Calu3 (cell line): ENCODE measurements around the gene EFTUD2. TPM values are rescaled to one million over a fixed set of nuclear protein-coding genes. Genes with fewer than 3 reads are reported as not detected.
"Not testable (repeated sequence)": the region's sequence is repeated elsewhere in the genome, so short reads cannot be mapped to it uniquely, and the experiment has no call there.

Experiments
- Bru-seq: library from RNA; stranded (reverse); fragments of 400-500 nt; gene quantifications from one replicate; lab custom pipeline; 2021; lab: Mats Ljungman, UMichigan
- BruChase-seq, 2 experiments: library from RNA; stranded (reverse); fragments of 400-500 nt; gene quantifications; one replicate each; lab custom pipeline; 2021; lab: Mats Ljungman, UMichigan
- BruUV-seq: library from RNA; stranded (reverse); fragments of 400-500 nt; replicated peaks from 2 replicates; lab custom pipeline; 2021; lab: Mats Ljungman, UMichigan
- CTCF ChIA-PET: fragments of 300-600 bp; sonication (Branson Sonifier 250); formaldehyde crosslinking; loops from one replicate; lab custom pipeline; 2022; ENCODE audit warnings: antibody characterized with exemption; lab: Charles Lee
- DNase-seq: peaks from one replicate; pipeline ENCODE4 v3.0.0; 2022
- H3K27ac Mint-ChIP-seq: one replicate; pipeline ENCODE4 v1.8.0; 2022; ENCODE audit warnings: mixed read lengths; ENCODE audit not compliant: unreplicated experiment
- H3K27me3 Mint-ChIP-seq: one replicate; pipeline ENCODE4 v1.8.0; 2022; ENCODE audit warnings: mixed read lengths; ENCODE audit not compliant: unreplicated experiment
- H3K36me3 Mint-ChIP-seq: one replicate; pipeline ENCODE4 v1.8.0; 2022; ENCODE audit warnings: mild to moderate bottlenecking, moderate library complexity, mixed read lengths; ENCODE audit not compliant: insufficient read depth, unreplicated experiment
- H3K4me1 Mint-ChIP-seq: one replicate; pipeline ENCODE4 v1.8.0; 2022; ENCODE audit warnings: mild to moderate bottlenecking, low read depth, mixed read lengths; ENCODE audit not compliant: unreplicated experiment
- H3K4me3 Mint-ChIP-seq: one replicate; pipeline ENCODE4 v1.8.0; 2022; ENCODE audit warnings: mild to moderate bottlenecking, low read depth, moderate library complexity, mixed read lengths; ENCODE audit not compliant: unreplicated experiment
- H3K9me3 Mint-ChIP-seq: one replicate; pipeline ENCODE4 v1.8.0; 2022; ENCODE audit warnings: low read depth, mixed read lengths; ENCODE audit not compliant: unreplicated experiment
- intact Hi-C: fragments of 100-400 bp; cut with micrococcal nuclease; formaldehyde crosslinking; loops from one replicate; pipeline ENCODE4 v1.10.0; 2022; ENCODE audit not compliant: unreplicated experiment
- long read RNA-seq: library from polyadenylated mRNA; stranded (forward); transcript quantifications from one replicate; pipeline ENCODE4 v2.0.0, GENCODE V29; 2022
- total RNA-seq: library from RNA; stranded (reverse); gene quantifications from 2 replicates; pipeline ENCODE4 v1.2.3, GENCODE V29; 2022
- TF ChIP-seq, protein P1 (sequence below): fragments of 200-600 bp; IDR thresholded peaks from one replicate; pipeline ENCODE4 v1.8.0; 2022; ENCODE audit warnings: antibody characterized with exemption; ENCODE audit not compliant: unreplicated experiment

The EFTUD2 gene
- total RNA-seq (197 and 202 TPM in 2 replicates), Bru-seq, nascent RNA (percentile 89 among the genes with signal in this experiment), BruChase-seq, experiment 1, labeled RNA remaining after a 6-hour chase (percentile 91 among the genes with signal in this experiment), BruChase-seq, experiment 2, labeled RNA remaining after a 2-hour chase (percentile 88 among the genes with signal in this experiment)
- long read RNA-seq, full-length matches to known transcripts: 130 of 183 reads
- long read RNA-seq, partial matches to known transcripts: 35 of 183 reads
- long read RNA-seq, other reads (novel, unspliced or antisense): 18 of 183 reads

DNA sequence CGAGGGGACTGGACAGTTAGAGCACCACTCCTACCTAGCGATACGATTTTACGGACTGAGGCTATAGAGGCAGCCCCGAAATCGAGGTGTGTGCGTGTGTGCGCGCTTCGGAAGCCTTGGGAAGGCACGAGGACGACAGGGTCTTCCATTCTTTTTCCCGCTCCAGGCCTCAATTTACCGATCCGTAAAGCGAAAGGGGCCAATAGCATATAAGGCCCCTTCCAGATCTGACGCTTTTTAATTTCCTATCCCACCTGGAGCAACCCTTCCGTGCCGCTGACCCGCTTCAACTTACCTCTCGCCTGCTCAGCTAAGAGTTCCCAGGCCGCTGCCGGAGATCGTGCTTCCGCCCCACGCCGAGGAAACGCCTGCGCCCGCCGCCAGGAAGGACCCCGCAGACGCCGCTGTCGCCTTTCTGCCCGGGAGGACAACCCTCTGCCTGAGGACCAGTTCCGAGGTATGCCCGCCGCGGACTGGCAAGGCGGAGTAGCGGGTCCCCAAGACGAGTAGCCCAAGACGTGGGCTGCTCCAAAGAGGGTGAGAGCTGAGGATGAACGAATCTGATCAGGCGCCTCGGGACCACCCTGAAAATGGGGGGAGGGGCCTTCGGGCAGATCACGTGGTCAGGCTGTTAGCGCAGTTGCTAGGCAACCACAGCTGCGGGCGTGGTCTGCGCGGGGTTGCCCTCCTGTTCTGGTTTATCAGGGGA, at the start of gene EFTUD2:
EFTUD2 (minus strand) TSS at position 372 of the 709 bp plus-strand sequence. CDS start 4,924 bp downstream, outside the sequence.
- H3K4me3 Mint-ChIP-seq: peak within 1 kb of the TSS; percentile 84
- TF ChIP-seq, protein P1, sequence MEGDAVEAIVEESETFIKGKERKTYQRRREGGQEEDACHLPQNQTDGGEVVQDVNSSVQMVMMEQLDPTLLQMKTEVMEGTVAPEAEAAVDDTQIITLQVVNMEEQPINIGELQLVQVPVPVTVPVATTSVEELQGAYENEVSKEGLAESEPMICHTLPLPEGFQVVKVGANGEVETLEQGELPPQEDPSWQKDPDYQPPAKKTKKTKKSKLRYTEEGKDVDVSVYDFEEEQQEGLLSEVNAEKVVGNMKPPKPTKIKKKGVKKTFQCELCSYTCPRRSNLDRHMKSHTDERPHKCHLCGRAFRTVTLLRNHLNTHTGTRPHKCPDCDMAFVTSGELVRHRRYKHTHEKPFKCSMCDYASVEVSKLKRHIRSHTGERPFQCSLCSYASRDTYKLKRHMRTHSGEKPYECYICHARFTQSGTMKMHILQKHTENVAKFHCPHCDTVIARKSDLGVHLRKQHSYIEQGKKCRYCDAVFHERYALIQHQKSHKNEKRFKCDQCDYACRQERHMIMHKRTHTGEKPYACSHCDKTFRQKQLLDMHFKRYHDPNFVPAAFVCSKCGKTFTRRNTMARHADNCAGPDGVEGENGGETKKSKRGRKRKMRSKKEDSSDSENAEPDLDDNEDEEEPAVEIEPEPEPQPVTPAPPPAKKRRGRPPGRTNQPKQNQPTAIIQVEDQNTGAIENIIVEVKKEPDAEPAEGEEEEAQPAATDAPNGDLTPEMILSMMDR: no peak
- no peaks in the 10 kb centered on the region for H3K27me3 Mint-ChIP-seq
- DNase-seq: peak; percentile 97
- H3K9me3 Mint-ChIP-seq: no peaks in the 10 kb centered on the region
- CTCF ChIA-PET: interaction anchor here (0.6 to 2.7 kb wide), 8 partner anchors 11 to 305 kb away, joined by 3 to 17 read pairs (median 4); partner anchors contain the start of gene ACBD4
- BruUV-seq: TSS peak; percentile 32
- H3K4me1 Mint-ChIP-seq: peaks cover 19% of the 10 kb centered on the region
- peaks cover 30% of the 10 kb centered on the region for H3K36me3 Mint-ChIP-seq
- H3K27ac Mint-ChIP-seq: peak within 1 kb of the TSS; percentile 99
- intact Hi-C loops: no loop called here

DNA sequence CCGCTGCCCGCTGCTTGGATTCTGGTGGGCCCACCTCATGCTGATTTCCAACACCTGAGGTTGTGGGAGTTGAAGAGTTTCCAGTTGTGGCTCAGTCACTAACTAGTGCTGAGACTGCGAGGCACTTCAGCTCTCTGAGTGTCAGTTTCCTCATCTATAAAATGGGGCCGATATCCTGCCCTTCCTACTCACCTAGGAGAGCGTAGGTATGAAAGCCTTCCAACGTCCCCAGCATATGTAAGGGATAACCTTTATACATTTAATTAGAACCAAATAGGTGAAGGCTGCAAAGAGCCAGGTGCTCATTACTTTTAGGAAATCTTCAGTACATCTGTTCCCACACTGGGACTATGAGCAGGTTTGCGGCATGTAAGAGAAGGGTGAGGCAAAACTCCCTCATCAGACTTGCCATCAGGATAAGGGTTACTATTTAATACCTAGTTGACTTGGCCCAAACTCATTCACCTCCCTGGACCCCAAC, 49.1 kb upstream of the EFTUD2 start:
- CTCF ChIA-PET: no interaction called here
- H3K27me3 Mint-ChIP-seq: peaks cover 12% of the 10 kb centered on the region
- H3K9me3 Mint-ChIP-seq: no peaks in the 10 kb centered on the region
- H3K36me3 Mint-ChIP-seq: peaks cover 44% of the 10 kb centered on the region
- TF ChIP-seq, protein P1: no peak
- no peak for DNase-seq
- intact Hi-C loops: no loop called here
- no peak overlapping the region for H3K27ac Mint-ChIP-seq
- peaks cover 7% of the 10 kb centered on the region for H3K4me1 Mint-ChIP-seq
- peak overlapping the region; percentile 86 for H3K4me3 Mint-ChIP-seq
- BruUV-seq: no TSS peak

DNA sequence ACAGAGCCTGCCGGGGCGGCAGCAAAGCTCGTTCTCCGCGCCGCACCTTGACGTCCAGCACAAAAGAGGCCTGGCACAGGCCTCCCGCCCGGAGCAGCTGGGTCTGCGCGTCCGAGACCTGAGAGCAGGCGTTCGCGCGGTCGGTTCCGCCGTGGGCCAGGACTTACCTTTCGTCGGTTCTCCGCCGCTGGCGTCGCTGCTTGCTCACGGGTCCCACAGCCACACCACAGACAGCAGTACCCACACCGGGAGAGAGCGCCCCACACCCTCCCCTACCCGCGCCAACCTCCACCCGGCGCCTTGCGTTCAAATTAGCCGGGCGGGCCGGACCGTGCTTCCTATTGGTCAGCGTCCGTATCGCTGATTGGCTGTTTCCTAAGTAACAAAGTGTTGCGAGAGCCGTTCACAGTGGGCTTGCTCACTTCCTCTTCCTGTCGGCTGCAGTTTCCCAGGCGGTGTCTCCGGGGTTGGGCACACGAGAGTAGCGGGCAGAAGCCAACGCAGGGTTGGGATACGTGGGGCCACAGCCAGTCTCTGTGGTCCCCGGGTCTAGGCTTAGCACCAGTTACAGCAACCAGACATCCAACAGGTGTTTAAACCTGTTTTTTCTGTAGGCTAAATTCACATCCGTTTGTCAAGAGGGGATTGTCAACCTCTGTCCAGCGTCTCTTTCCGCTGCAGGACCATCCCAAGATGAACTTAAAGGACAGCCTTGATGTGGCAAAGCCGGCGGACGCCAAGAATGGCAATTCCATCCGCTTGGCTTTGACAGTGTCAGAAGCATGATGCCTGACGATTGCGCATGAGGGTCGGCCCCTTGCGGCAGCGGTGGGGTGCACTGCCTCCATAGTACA, 48.4 kb upstream of the EFTUD2 start, which contains the start of gene KIF18B:
KIF18B (minus strand) TSS at position 313 of the 854 bp plus-strand sequence. CDS start 11,429 bp downstream, outside the sequence.
- H3K36me3 Mint-ChIP-seq: peaks cover 50% of the 10 kb centered on the region
- H3K27ac Mint-ChIP-seq: peak within 1 kb of the TSS; percentile 89
- BruUV-seq: TSS peak; percentile 100
- H3K4me3 Mint-ChIP-seq: peak within 1 kb of the TSS; percentile 86
- CTCF ChIA-PET: interaction anchor here (0.5 to 1.0 kb wide), 3 partner anchors 20 to 186 kb away, joined by 3 read pairs; partner anchors contain the start of gene C1QL1
- peaks cover 5% of the 10 kb centered on the region for H3K27me3 Mint-ChIP-seq
- no peaks in the 10 kb centered on the region for H3K9me3 Mint-ChIP-seq
- DNase-seq: peak; percentile 97
- H3K4me1 Mint-ChIP-seq: peaks cover 14% of the 10 kb centered on the region
- TF ChIP-seq, protein P1: no peak
- intact Hi-C loops: no loop called here

DNA sequence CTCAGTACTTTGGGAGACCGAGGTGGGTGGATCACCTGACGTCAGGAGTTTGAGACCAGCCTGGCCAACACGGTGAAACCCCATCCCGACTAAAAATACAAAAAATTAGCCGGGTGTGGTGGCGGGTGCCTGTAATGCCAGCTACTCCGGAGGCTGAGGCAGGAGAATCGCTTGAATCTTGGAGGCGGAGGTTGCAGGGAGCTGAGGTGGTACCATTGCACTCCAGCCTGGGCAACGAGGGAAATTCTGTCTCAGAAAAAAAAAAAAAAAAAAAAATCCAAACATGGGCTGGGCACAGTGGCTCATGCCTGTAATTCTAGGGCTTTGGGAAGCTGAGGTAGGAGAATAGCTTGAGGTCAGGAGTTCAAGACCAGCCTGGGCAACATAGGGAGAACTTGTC, 46.4 kb upstream of the EFTUD2 start:
- CTCF ChIA-PET: interaction anchor here (0.6 kb wide), 1 partner anchor 282 kb away, joined by 5 read pairs; no protein-coding TSS in a partner anchor
- intact Hi-C loops, BruUV-seq, H3K9me3 Mint-ChIP-seq, DNase-seq, H3K27me3 Mint-ChIP-seq: not testable (repeated sequence)
- Mint-ChIP-seq H3K4me1 (peaks cover 34% of the 10 kb centered on the region), H3K4me3 (peak overlapping the region; percentile 86), H3K27ac (peak overlapping the region; percentile 65), H3K36me3 (peaks cover 50% of the 10 kb centered on the region)
